Trophoblast cell (in vitro differentiated cells and primary cell): ENCODE measurements around the gene ARHGAP22.

Source experiments
- DNase-seq, 2 donors: peaks; one replicate each; pipeline ENCODE4 v3.0.0-alpha.2; 2016
- H2AFZ ChIP-seq: 2 replicates; pipeline ENCODE4 v1.6.1; 2013; ENCODE audit warnings: low read length, moderate library complexity, mild to moderate bottlenecking; ENCODE audit not compliant: insufficient read depth, poor library complexity
- H2AK5ac ChIP-seq: 2 replicates; pipeline ENCODE4 v1.6.1; 2013; ENCODE audit warnings: mild to moderate bottlenecking, low read length
- H2BK120ac ChIP-seq: 2 replicates; pipeline ENCODE4 v1.6.1; 2013; ENCODE audit warnings: low read length, mild to moderate bottlenecking, moderate library complexity; ENCODE audit not compliant: insufficient read depth, poor library complexity
- H2BK12ac ChIP-seq: 2 replicates; pipeline ENCODE4 v1.6.1; 2013; ENCODE audit warnings: mild to moderate bottlenecking, low read length, moderate library complexity
- H2BK5ac ChIP-seq: 2 replicates; pipeline ENCODE4 v1.6.1; 2013; ENCODE audit warnings: low read length, low read depth, moderate library complexity, mild to moderate bottlenecking; ENCODE audit not compliant: poor library complexity
- H3K14ac ChIP-seq: 2 replicates; pipeline ENCODE4 v1.6.1; 2013; ENCODE audit warnings: mild to moderate bottlenecking, low read length
- H3K18ac ChIP-seq: 2 replicates; pipeline ENCODE4 v1.6.1; 2013; ENCODE audit warnings: mild to moderate bottlenecking, low read length
- H3K23ac ChIP-seq: 2 replicates; pipeline ENCODE4 v1.6.1; 2013; ENCODE audit warnings: low read length
- H3K27ac ChIP-seq: 2 replicates; pipeline ENCODE4 v1.5.1; 2013; ENCODE audit warnings: low read depth, mild to moderate bottlenecking, inconsistent platforms, low read length, moderate library complexity
- H3K27me3 ChIP-seq: 2 replicates; pipeline ENCODE4 v1.6.1; 2013; ENCODE audit warnings: inconsistent platforms, mild to moderate bottlenecking, low read length, moderate library complexity; ENCODE audit not compliant: insufficient read depth
- H3K36me3 ChIP-seq, 2 experiments: 1 replicate in 1 of 2; 2 replicates in 1 of 2; pipeline ENCODE4 v1.6.1; 2013; ENCODE audit warnings: low read length in 2 of 2, mild to moderate bottlenecking in 2 of 2, moderate library complexity in 1 of 2; ENCODE audit not compliant: insufficient read depth in 2 of 2, control insufficient read depth in 1 of 2
- H3K4ac ChIP-seq: 2 replicates; pipeline ENCODE4 v1.6.1; 2013; ENCODE audit warnings: low read depth, mild to moderate bottlenecking, low read length, moderate library complexity
- H3K4me1 ChIP-seq, 2 experiments: 1 replicate in 1 of 2; 2 replicates in 1 of 2; pipeline ENCODE4 v1.6.1; 2013; ENCODE audit warnings: low read length in 2 of 2, mild to moderate bottlenecking in 2 of 2, moderate library complexity in 1 of 2; ENCODE audit not compliant: insufficient read depth in 2 of 2, control insufficient read depth in 1 of 2
- H3K4me2 ChIP-seq: 2 replicates; pipeline ENCODE4 v1.6.1; 2013; ENCODE audit warnings: inconsistent platforms, mild to moderate bottlenecking, low read length, moderate library complexity
- H3K4me3 ChIP-seq: 2 replicates; pipeline ENCODE4 v1.5.1; 2013; ENCODE audit warnings: mild to moderate bottlenecking, low read depth, low read length, inconsistent platforms
- H3K79me1 ChIP-seq: one replicate; pipeline ENCODE4 v1.6.1; 2013; ENCODE audit warnings: low read length
- H3K79me2 ChIP-seq: 2 replicates; pipeline ENCODE4 v1.6.1; 2013; ENCODE audit warnings: low read length, mild to moderate bottlenecking; ENCODE audit not compliant: control insufficient read depth, insufficient read depth, poor library complexity
- H3K9ac ChIP-seq: 2 replicates; pipeline ENCODE4 v1.6.1; 2013; ENCODE audit warnings: mild to moderate bottlenecking, low read length
- H3K9me3 ChIP-seq: 2 replicates; pipeline ENCODE4 v1.6.1; 2013; ENCODE audit warnings: low read depth, mild to moderate bottlenecking, control low read depth, inconsistent platforms, low read length; ENCODE audit not compliant: insufficient read depth
- H4K12ac ChIP-seq: 2 replicates; pipeline ENCODE4 v1.6.1; 2013; ENCODE audit warnings: low read depth, mild to moderate bottlenecking, low read length, moderate library complexity
- H4K8ac ChIP-seq: 2 replicates; pipeline ENCODE4 v1.6.1; 2013; ENCODE audit warnings: low read depth, mild to moderate bottlenecking, low read length, moderate library complexity
- H4K91ac ChIP-seq: one replicate; pipeline ENCODE4 v1.6.1; 2013; ENCODE audit warnings: low read depth, mild to moderate bottlenecking, low read length, moderate library complexity
- WGBS: extraction: QIAGEN DNeasy Blood & Tissue Kit; methylation state at CpG from one replicate; pipeline ENCODE4 v1.1.7; 2013; ENCODE audit warnings: missing lambda C conversion rate; ENCODE audit not compliant: insufficient read length, insufficient coverage; ENCODE audit errors: extremely low coverage; 5-methylcytosine and 5-hydroxymethylcytosine counted together

The ARHGAP22 gene

GRCh38 chr10:48605786-48606529 lies 1.1 kb upstream of the ARHGAP22 start:
- H2BK120ac ChIP-seq = no peak overlapping the region
- no peak overlapping the region for H2AFZ ChIP-seq
- H2BK12ac ChIP-seq = no peak overlapping the region
- no peak for DNase-seq
- H3K9me3 ChIP-seq = no peaks in the 10 kb centered on the region
- H2BK5ac ChIP-seq = no peak overlapping the region
- H3K18ac ChIP-seq = no peak overlapping the region
- H2AK5ac ChIP-seq = no peak overlapping the region
- H4K8ac ChIP-seq = no peak overlapping the region
- H4K91ac ChIP-seq = no peak overlapping the region
- no peak overlapping the region for H3K23ac ChIP-seq
- no peak overlapping the region for H3K14ac ChIP-seq
- no peak overlapping the region for H3K4me2 ChIP-seq
- peaks cover 8% of the 10 kb centered on the region for H3K27me3 ChIP-seq
- no peaks in the 10 kb centered on the region for H3K79me2 ChIP-seq
- H3K4ac ChIP-seq = no peak overlapping the region
- H3K4me1 ChIP-seq = peaks cover 7 to 10% of the 10 kb centered on the region in 2 experiments
- no peak overlapping the region for H3K4me3 ChIP-seq
- WGBS = no CpG with 5 or more reads among the region's 7 CpGs
- no peak overlapping the region for H3K9ac ChIP-seq
- H3K27ac ChIP-seq = no peak overlapping the region
- H3K36me3 ChIP-seq = no peaks in the 10 kb centered on the region
- H4K12ac ChIP-seq = no peak overlapping the region
- no peaks in the 10 kb centered on the region for H3K79me1 ChIP-seq

GRCh38 chr10:48604039-48604990 lies 558 bp downstream of the ARHGAP22 start:
- DNase-seq = peak; percentile 24 to 27
- H3K9ac ChIP-seq = no peak overlapping the region
- H3K79me1 ChIP-seq = no peaks in the 10 kb centered on the region
- no peak overlapping the region for H4K12ac ChIP-seq
- H4K91ac ChIP-seq = no peak overlapping the region
- no peak overlapping the region for H3K14ac ChIP-seq
- H3K4me2 ChIP-seq = peak overlapping the region; percentile 51
- H4K8ac ChIP-seq = no peak overlapping the region
- no peak overlapping the region for H3K4ac ChIP-seq
- H2AFZ ChIP-seq = no peak overlapping the region
- no peak overlapping the region for H3K18ac ChIP-seq
- no peaks in the 10 kb centered on the region for H3K9me3 ChIP-seq
- no peak overlapping the region for H3K27ac ChIP-seq
- no peak overlapping the region for H3K23ac ChIP-seq
- no CpG with 5 or more reads among the region's 42 CpGs for WGBS
- H3K4me3 ChIP-seq = no peak overlapping the region
- no peak overlapping the region for H2AK5ac ChIP-seq
- H3K79me2 ChIP-seq = no peaks in the 10 kb centered on the region
- H3K36me3 ChIP-seq = no peaks in the 10 kb centered on the region
- H2BK120ac ChIP-seq = no peak overlapping the region
- H2BK12ac ChIP-seq = no peak overlapping the region
- H3K27me3 ChIP-seq = peaks cover 8% of the 10 kb centered on the region
- peaks cover 7 to 10% of the 10 kb centered on the region in 2 experiments for H3K4me1 ChIP-seq
- H2BK5ac ChIP-seq = no peak overlapping the region

GRCh38 chr10:48603421-48604038 lies 1.3 kb downstream of the ARHGAP22 start:
- no peak overlapping the region for H3K4ac ChIP-seq
- H3K27me3 ChIP-seq = peaks cover 8% of the 10 kb centered on the region
- H3K4me2 ChIP-seq = no peak overlapping the region
- H3K9ac ChIP-seq = no peak overlapping the region
- no peak overlapping the region for H3K18ac ChIP-seq
- no peak overlapping the region for H3K14ac ChIP-seq
- H3K79me1 ChIP-seq = no peaks in the 10 kb centered on the region
- no peak overlapping the region for H4K91ac ChIP-seq
- H3K79me2 ChIP-seq = no peaks in the 10 kb centered on the region
- H2BK5ac ChIP-seq = no peak overlapping the region
- H3K4me1 ChIP-seq = peaks cover 7 to 10% of the 10 kb centered on the region in 2 experiments
- no peak overlapping the region for H2BK12ac ChIP-seq
- H2BK120ac ChIP-seq = no peak overlapping the region
- H3K9me3 ChIP-seq = no peaks in the 10 kb centered on the region
- H4K12ac ChIP-seq = no peak overlapping the region
- H2AK5ac ChIP-seq = no peak overlapping the region
- no peak overlapping the region for H2AFZ ChIP-seq
- no peak for DNase-seq
- H3K36me3 ChIP-seq = no peaks in the 10 kb centered on the region
- no peak overlapping the region for H4K8ac ChIP-seq
- no peak overlapping the region for H3K27ac ChIP-seq
- no peak overlapping the region for H3K4me3 ChIP-seq
- no peak overlapping the region for H3K23ac ChIP-seq
- WGBS = no CpG with 5 or more reads among the region's 4 CpGs

- no CpG with 5 or more reads among the region's 8 CpGs for WGBS
These were observed 2.3 kb downstream of the ARHGAP22 start for GRCh38 chr10:48602401-48603135.

More at GRCh38 chr10:48602401-48603135, 2.3 kb downstream of the ARHGAP22 start:
- Histone ChIP-seq H2BK5ac (no peak overlapping the region), H4K91ac (no peak overlapping the region), H3K4me2 (no peak overlapping the region), H2BK12ac (no peak overlapping the region), H3K4ac (no peak overlapping the region), H3K14ac (no peak overlapping the region), H2BK120ac (no peak overlapping the region), H3K27me3 (peaks cover 8% of the 10 kb centered on the region), H3K18ac (no peak overlapping the region), H4K12ac (no peak overlapping the region), H3K4me1 (peaks cover 5 to 9% of the 10 kb centered on the region in 2 experiments), H3K9ac (no peak overlapping the region), H3K79me1 (no peaks in the 10 kb centered on the region), H3K36me3 (no peaks in the 10 kb centered on the region), H2AK5ac (no peak overlapping the region), H3K4me3 (no peak overlapping the region), H2AFZ (no peak overlapping the region), H3K23ac (no peak overlapping the region), H3K9me3 (no peaks in the 10 kb centered on the region), H4K8ac (no peak overlapping the region), H3K79me2 (no peaks in the 10 kb centered on the region), H3K27ac (no peak overlapping the region)
- no peak for DNase-seq
